K562 treated with DMSO at 1 percent for 48 hours (cell line): ENCODE data around the gene PKDREJ. TPM values are rescaled to one million over a fixed set of nuclear protein-coding genes. Genes with fewer than 3 reads are reported as not detected.

Experiments used
- total RNA-seq: library from RNA; unstranded; fragments of 300-600 nt; gene quantifications from 2 replicates; pipeline ENCODE4 v1.2.3, GENCODE V29; 2022; ENCODE audit warnings: low replicate concordance; ENCODE audit errors: extremely low read depth

PKDREJ gene
- not detected in 2 replicates for total RNA-seq

DNA sequence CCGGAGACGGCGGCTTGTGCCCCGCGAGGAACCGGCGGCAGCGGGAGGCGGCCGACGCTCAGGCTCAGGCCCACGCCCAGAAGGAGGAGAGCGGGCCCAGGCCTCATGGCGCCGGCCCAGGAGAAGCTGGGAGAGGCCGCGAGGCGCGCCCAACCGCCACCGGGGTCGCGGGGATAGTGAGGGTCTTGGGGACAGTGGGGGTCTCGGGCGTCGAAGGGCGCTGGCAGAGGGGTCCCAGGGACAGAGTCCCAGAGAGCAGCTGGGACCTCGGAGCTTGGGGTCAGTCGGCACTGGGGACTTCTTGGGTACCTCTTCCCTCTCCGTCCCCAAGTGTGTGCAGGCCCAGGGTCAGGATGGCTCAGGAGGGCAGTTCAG, at the start of gene PKDREJ:
PKDREJ (minus strand) TSS at position 128 of the 375 bp plus-strand sequence; CDS start at position 107, 21 bp downstream.

DNA sequence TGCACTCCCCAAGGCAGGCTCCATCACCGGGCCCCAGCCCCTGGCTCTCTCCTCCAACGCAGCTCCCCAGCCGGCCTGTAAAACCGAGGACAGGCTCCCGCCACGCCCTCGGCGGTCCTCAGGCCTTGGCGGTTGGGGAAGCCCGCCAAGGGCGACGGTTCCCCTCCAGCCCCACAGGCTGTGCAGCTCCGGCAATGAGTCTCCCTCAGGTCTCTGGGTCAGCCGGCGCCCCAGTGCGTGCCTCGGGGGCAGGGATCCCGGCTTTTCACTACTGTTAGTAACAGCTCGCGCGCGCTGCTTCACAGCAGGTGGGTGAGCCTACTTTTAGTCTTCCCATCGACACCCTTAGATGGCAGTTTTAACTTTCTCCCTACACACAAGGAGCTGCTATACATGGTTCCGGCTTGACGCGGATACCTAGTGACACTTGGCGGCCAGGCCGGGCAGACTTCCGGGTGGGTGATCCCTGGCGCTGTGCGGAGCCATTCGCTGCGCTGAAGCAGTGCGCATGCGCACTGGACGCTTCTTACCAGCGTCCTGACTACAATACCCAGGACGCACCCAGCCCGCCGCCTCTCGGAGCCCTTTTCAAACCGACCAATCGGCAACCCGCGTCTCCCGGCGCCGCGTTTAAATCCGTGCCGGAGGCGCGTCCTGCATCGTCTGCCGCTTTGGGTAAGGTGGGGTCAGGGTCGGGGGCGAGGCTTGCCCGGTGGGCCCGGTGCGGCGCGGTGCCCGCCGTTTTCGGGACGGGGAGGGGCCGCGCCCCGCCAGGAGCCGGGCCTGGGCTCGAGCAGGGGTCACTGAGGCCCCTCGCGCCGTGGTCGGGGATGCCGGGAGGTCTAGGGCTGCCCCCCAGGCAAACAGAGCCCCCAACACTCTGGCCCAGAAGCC, 33.4 kb upstream of the PKDREJ start, which contains the start of gene GTSE1:
GTSE1 (plus strand) TSS at position 614 of the 894 bp plus-strand sequence. CDS start 531 bp downstream, outside the sequence.

GRCh38 chr22:46267431-46268279, 4.5 kb upstream of the PKDREJ start, which contains the start of gene TTC38:
Gene TTC38 (plus strand): TSS chr22:46268008. CDS start chr22:46268040, 32 bp downstream.

GRCh38 chr22:46250035-46250782, 12.9 kb downstream of the PKDREJ start, which contains the start of gene CDPF1:
Gene CDPF1 (minus strand): TSS chr22:46250293. CDS start chr22:46248284, 2,009 bp downstream.

Other genes starting within 250 kb of the PKDREJ start
- not detected in 2 replicates for gene PPARA, start 112.8 kb downstream of the PKDREJ start, total RNA-seq
- gene CDPF1, start 13.1 kb downstream of the PKDREJ start, total RNA-seq: not detected in 2 replicates
- gene TTC38, start 4.7 kb upstream of the PKDREJ start, total RNA-seq: not detected in 2 replicates
- gene GTSE1, start 33.5 kb upstream of the PKDREJ start, total RNA-seq: not detected in 2 replicates
- gene TRMU, start 72.4 kb upstream of the PKDREJ start, total RNA-seq: not detected in 2 replicates